Right kidney (tissue), 1 donor: ENCODE results near the gene ABCC4.

Source experiments
- DNase-seq: peaks from one replicate; pipeline ENCODE4 v3.0.0-alpha.2; 2016

Gene ABCC4

DNA sequence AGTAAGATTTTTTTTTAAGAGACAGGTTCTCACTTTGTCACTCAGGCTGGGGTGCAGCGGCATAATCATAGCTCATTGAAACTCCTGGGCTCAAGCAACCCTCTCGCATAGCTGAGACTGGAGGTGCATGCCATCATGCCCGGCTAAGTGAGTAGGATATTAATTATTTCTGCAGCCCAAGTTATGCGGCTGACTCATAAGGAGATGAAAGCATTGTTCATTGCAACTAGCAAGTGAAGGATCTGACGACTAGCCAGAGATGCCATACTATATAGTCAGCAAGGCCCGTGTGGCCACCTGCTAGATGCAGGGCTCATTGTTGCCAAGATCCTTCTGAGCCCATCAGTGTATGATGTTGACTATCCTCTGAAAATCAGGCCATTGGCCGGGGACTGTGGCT lies 45.2 kb downstream of the ABCC4 start:
- DNase-seq, result no peak

GRCh38 chr13:95255072-95255732 lies 46.0 kb downstream of the ABCC4 start:
- DNase-seq, result no peak

GRCh38 chr13:95254339-95254738 lies 46.9 kb downstream of the ABCC4 start:
- DNase-seq, result no peak

GRCh38 chr13:95253033-95253432 lies 48.2 kb downstream of the ABCC4 start:
- no peak for DNase-seq

DNA sequence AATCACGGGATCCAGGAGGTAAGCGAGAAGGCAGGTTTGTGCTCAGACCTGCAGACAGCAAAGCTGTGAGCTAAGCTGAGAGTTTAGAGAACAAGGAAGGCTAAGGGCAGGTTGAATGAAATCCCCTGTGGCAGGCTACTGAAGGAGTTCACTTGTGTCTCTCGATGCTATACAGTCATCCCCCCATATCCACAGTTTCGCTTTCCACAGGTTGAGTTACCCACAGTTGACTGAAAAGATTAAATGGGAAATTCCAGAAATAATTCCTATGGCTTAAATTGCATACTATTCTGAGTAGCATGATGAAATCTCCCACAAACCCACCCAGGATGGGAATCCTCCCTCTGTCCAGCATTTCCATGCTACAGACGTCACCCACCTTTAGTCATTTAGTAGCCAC lies 49.6 kb downstream of the ABCC4 start:
- no peak for DNase-seq

DNA sequence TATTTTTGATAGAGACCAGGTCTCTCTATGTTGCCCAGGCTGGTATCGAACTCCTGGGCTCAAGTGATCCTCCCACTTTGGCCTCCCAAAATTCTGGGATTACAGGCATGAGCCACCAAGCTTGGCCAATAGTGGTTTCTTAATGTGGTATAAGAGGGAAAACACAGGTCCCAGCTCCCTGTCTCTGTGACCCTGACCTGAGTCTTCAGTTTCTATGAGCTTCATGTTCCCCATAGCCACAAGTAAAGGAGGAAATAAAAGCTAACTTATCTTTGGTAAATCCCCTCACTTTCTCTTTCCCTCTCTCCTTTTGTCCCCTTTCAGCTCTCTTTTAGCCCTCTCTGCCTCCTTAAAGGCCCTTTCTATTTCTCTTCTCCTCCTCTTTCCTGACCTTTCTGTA lies 50.3 kb downstream of the ABCC4 start:
- no peak for DNase-seq

DNA sequence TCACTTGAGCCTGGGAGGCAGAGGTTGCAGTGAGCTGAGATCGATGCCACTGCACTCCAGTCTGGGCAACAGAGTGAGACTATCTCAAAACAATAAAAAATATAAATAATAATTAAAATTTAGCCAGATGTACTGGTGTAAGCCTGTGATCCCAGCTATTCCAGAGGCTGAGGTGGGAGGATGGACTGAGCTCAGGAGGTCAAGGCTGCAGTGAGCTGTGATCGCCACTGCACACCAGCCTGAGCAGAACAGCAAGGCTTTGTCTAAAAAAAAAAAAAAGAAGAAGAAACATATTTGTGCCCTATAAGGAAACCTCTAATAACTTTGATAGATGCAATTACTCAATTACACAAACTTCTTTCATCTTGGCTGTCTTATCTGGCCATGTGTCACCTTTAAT lies 52.3 kb downstream of the ABCC4 start:
- no peak for DNase-seq

GRCh38 chr13:95247852-95248251 lies 53.4 kb downstream of the ABCC4 start:
- DNase-seq, result no peak

DNA sequence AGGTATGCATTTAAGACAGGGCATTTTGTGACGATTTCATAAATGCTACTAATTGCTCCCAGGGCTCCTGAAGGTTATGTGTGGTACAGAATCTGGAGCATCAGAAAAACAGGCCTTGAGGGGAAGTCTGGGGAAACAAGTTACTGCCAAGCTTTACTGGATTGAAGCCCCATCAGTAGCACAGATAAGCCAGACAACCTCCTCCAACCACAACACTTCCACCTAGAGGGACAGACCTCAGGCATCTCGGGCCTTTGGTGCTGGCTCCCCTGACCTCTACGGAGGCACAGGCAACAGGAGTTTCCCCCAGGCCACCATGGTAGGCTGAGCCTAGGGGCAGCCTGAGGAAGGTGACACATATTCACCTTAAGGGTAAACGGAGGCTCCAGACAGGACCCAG lies 54.1 kb downstream of the ABCC4 start:
- DNase-seq, result no peak

GRCh38 chr13:95246292-95247082 lies 54.8 kb downstream of the ABCC4 start:
- DNase-seq, result no peak

- DNase-seq, result no peak
Observed at GRCh38 chr13:95245071-95245470, 56.2 kb downstream of the ABCC4 start.

DNA sequence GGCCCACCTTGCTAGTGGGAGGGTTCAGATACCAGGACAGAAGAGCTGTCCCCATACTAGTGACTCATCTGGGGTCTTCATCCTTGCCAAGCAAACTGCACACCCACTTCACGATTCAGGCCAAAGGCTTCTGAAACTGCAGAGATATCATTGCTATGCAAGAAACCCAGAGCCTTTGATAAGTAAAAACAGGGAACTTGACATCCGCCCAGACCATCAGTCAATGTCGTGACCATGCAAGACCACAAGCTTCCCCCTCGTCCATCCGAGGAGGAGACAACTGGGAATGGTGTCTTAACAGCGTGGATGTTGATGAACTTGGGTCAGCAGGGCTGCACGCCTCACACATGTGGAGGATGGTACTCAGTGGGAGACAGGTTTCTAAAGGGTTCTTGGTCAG lies 58.0 kb downstream of the ABCC4 start:
- DNase-seq, result no peak

DNA sequence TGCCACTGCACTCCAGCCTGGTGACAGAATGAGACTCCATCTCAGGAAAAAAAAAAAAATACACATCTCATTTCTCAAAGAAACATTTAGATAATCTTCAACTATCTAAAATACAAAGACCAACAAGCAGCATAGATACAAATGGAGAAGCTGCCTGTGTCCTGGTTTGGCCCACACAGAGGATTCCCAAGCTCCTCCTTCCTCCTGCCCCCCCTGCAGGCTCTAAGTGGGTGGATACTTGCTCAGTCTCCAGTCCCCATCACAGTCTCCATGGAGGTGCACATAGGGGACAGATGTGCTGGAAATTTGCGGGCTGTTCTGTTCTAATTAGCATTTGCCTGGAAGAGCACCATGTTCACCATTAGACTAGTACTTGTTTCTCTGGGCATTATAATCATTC lies 59.9 kb downstream of the ABCC4 start:
- DNase-seq, result no peak

DNA sequence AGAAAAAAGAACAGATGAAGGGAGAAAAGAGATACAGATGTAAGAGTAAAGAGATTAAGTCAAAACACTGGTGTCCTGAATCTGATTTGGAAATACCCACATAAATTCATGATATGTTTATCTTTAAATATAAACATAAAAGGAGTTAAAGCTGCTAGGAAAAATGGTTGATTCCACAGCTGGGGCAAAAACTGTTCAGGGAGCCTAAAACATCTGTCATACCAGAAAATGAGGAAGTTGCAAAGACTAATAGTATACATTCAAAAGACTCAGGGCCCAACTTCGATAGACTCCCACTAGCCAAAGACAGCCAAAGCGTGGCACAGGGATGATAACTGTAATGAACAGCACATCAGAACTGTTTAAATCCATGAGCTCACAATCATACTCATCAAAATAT lies 62.0 kb downstream of the ABCC4 start:
- DNase-seq, result no peak

DNA sequence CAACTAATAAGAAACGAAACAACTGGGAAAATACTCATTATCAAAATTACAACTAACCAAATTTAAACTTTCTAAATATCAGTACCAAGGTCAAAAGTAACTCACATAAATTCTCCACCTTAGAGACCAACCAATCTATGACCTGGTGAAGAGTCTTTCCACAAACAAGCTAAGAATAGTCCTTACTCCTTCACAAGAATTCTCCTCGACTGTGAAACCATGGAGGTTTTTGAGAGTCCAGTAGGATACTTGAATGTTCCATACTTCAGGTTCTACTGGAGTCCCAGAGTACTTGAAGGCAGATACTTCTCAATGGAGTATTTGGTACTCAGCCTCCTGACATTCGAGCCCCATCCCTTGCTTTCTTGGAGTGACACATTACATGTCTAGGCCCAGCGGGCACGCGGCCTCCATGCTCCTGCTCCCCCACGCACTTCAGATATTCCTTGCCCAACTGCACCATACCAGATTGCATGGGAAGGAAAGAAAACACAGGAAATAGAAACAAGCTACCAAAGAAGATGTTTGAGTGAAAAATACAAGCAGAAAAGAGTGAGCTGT lies 63.9 kb downstream of the ABCC4 start:
- no peak for DNase-seq

DNA sequence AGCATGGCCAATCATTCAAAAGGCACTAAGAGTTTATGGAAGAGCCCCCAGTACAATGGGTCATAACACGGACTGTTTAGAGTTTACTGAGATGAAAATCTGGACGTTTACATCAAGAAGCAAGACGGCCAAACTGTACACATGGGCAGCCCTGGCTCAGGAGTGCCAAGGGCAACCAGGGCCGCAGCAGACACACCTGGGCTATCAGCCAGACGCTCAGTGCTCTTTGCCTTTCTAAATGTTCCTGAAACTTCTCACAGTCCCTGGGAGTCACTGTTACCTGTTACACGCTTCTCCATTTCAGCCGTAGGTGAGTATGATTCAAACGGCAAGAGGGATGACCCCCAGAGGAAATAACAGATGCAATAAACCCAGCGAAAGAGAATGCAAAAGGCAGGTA lies 64.5 kb downstream of the ABCC4 start:
- DNase-seq, result no peak

- DNase-seq, result no peak
Observed at GRCh38 chr13:95235974-95236373, 65.3 kb downstream of the ABCC4 start.

DNA sequence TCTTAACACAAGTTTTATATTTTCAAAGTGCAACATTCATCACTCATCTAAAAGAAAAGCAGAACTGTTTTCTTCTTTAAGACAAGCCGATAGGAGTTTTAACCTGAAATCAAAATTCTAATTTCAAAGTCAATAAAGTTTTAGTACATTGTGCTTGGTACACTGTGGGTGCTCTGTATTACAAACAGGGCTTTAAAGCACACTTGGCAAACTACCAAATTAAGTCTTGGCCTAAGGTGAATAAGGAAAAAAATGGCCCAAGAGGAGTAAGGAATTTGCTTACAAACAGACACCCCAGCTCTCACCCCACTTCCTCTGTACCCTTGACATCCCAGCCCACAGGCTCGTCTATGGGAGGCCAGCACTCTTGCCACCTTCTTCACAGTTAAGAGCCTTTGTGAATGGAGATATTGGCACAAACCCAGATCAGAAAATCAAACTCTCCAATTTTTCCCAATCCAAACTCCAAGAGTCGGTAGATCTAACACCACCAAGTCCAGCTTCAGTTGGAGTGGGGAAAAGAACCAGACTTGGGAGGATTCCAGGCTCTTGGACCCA lies 66.0 kb downstream of the ABCC4 start:
- DNase-seq, result no peak

DNA sequence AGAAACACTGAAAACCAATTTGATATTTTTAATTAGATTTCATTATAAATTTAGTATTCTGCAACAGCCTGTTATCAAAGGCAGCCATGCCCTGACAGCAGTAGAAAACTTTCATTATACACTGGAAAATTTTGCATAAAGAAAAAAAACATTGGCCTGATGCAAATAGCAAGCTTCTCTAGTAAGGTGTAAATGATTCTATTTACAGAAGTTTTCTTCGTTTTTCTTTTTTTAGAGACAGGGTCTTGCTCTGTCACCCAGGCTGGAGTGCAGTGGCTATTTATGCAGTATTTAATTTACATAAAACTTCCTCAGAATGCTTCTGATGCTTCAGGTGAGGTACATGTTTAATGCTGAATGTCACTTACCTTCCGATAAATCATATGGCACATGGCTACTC lies 67.0 kb downstream of the ABCC4 start:
- no peak for DNase-seq

GRCh38 chr13:95233026-95233635 lies 68.1 kb downstream of the ABCC4 start:
- DNase-seq, result no peak

- DNase-seq, result no peak
Observed at GRCh38 chr13:95231393-95231792, 69.9 kb downstream of the ABCC4 start.

DNA sequence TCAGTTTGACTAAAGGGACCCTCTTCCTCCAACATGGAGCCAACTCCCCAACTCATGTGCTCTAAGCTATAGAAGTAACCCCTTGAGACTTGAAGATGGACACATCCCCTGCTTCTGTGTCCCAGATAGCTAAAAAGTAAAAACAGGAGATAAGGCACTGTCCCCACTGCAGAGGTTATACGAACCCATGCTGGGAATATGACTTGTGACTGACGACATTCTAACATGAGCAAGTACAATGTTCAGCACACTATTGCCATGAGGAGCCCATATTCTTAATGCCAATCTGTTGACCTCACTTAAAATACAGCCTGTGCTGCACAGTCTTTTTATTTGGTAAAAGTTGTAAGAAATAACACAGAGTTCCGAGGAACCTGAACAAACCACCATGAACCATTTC lies 71.4 kb downstream of the ABCC4 start:
- no peak for DNase-seq

GRCh38 chr13:95228130-95228529 lies 73.1 kb downstream of the ABCC4 start:
- DNase-seq, result no peak
